Panc1 (cell line): ENCODE results near the gene MYBPH. TPM values are rescaled to one million over a fixed set of nuclear protein-coding genes. Genes with fewer than 3 reads are reported as not detected.

Experiments
- ATAC-seq: fragments of 200-7000 bp; cut with Tn5 transposase; 2 replicates; pipeline ENCODE4 v1.9.1; 2020; ENCODE audit warnings: mild to moderate bottlenecking, moderate library complexity
- BruUV-seq: library from RNA; stranded (reverse); fragments of 400-500 nt; replicated peaks from 2 replicates; lab custom pipeline; 2021; lab: Mats Ljungman, UMichigan
- CTCF ChIA-PET: fragments of 300-600 bp; sonication (Branson Sonifier 250); formaldehyde crosslinking; loops from one replicate; lab custom pipeline; 2022; ENCODE audit warnings: antibody characterized with exemption; lab: Charles Lee
- POLR2A ChIA-PET: fragments of 300-600 bp; sonication (Branson Sonifier 250); formaldehyde crosslinking; loops from one replicate; lab custom pipeline; 2022; ENCODE audit warnings: antibody characterized with exemption; lab: Charles Lee
- DNase-seq: peaks from one replicate; pipeline ENCODE4 v3.0.0-alpha.2; 2010; ENCODE audit warnings: low read depth, low spot score
- H3K27ac ChIP-seq: 2 replicates; pipeline ENCODE4 v1.5.1; 2011; ENCODE audit warnings: mild to moderate bottlenecking, low read length, inconsistent platforms
- H3K27me3 ChIP-seq: fragments of 200-500 bp; sonication (Bioruptor generic); 2 replicates; pipeline ENCODE4 v1.6.0; 2014; ENCODE audit warnings: low read length, inconsistent platforms; ENCODE audit not compliant: control insufficient read depth, insufficient read depth
- H3K36me3 ChIP-seq: fragments of 200-500 bp; sonication (Bioruptor generic); 2 replicates; pipeline ENCODE4 v1.5.1; 2014; ENCODE audit warnings: inconsistent platforms, mild to moderate bottlenecking, low read length, moderate library complexity; ENCODE audit not compliant: control insufficient read depth, insufficient read depth
- H3K4me1 ChIP-seq: 2 replicates; pipeline ENCODE4 v1.5.1; 2011; ENCODE audit warnings: inconsistent platforms, mild to moderate bottlenecking, low read length, moderate library complexity; ENCODE audit not compliant: control insufficient read depth, insufficient read depth
- H3K4me3 ChIP-seq, 2 experiments: 2 replicates each; pipeline ENCODE4 v1.5.1; 2011 to 2012; ENCODE audit warnings: low read depth in 2 of 2, low read length in 2 of 2, mild to moderate bottlenecking in 2 of 2, inconsistent platforms in 1 of 2, moderate library complexity in 1 of 2
- H3K9me3 ChIP-seq: fragments of 200-500 bp; sonication (Bioruptor generic); 2 replicates; pipeline ENCODE4 v1.5.1; 2014; ENCODE audit warnings: low read depth, mild to moderate bottlenecking, inconsistent platforms, low read length, moderate library complexity; ENCODE audit not compliant: control insufficient read depth, insufficient read depth
- CTCF ChIP-seq: fragments of 450-650 bp; IDR thresholded peaks from 2 replicates; pipeline ENCODE4 v1.5.1; 2017; ENCODE audit warnings: mild to moderate bottlenecking
- POLR2AphosphoS5 ChIP-seq: IDR thresholded peaks from 2 replicates; pipeline ENCODE4 v1.6.1; 2012; ENCODE audit warnings: mild to moderate bottlenecking, low read depth, low read length, moderate library complexity
- REST ChIP-seq, 2 experiments: IDR thresholded peaks; 2 replicates each; pipeline ENCODE4 v1.6.1; 2011 to 2012; ENCODE audit warnings: low read depth in 2 of 2, control low read depth in 1 of 2, low read length in 1 of 2, mild to moderate bottlenecking in 1 of 2, moderate library complexity in 1 of 2; ENCODE audit not compliant: insufficient read depth in 1 of 2
- SIN3A ChIP-seq: IDR thresholded peaks from 2 replicates; pipeline ENCODE4 v1.6.1; 2012; ENCODE audit warnings: low read depth, mild to moderate bottlenecking, low read length, moderate library complexity, borderline replicate concordance; ENCODE audit not compliant: insufficient read depth
- TCF7L2 ChIP-seq: IDR thresholded peaks from 2 replicates; pipeline ENCODE4 v1.6.1; 2011; ENCODE audit warnings: mild to moderate bottlenecking, low read depth, low read length, inconsistent platforms
- in situ Hi-C: cut with HindIII; loops from 2 replicates; pipeline ENCODE4 v1.10.0; 2016; ENCODE audit warnings: low sequenced_read_pairs, low pct_unique_long_range_greater_than_20kb
- intact Hi-C: fragments of 100-400 bp; cut with micrococcal nuclease; formaldehyde crosslinking; loops from one replicate; pipeline ENCODE4 v1.10.0; 2022; ENCODE audit not compliant: unreplicated experiment
- total RNA-seq: library from RNA; stranded (reverse); gene quantifications from one replicate; pipeline ENCODE4 v1.2.1, GENCODE V29; 2021; ENCODE audit not compliant: unreplicated experiment

The MYBPH gene
- total RNA-seq, 1 experiment from 2014 or later: not detected

- Histone ChIP-seq H3K4me3 (no peak overlapping the region), H3K36me3 (no peaks in the 10 kb centered on the region), H3K27me3 (no peaks in the 10 kb centered on the region), H3K9me3 (no peaks in the 10 kb centered on the region), H3K4me1 (no peaks in the 10 kb centered on the region), H3K27ac (no peak overlapping the region)
- BruUV-seq: no TSS peak
- intact Hi-C loops: no loop called here
- ChIA-PET POLR2A (interaction anchor here (0.6 kb wide), 1 partner anchor 93 kb away, joined by 4 read pairs; no protein-coding TSS in a partner anchor), CTCF (interaction anchor here (0.5 kb wide), 1 partner anchor 169 kb away, joined by 3 read pairs; no protein-coding TSS in a partner anchor)
- ATAC-seq (no peak), DNase-seq (no peak)
- TF ChIP-seq SIN3A (no peak), REST (IDR thresholded peaks at IDR 0.05; ENCODE audit: insufficient read depth in 1 of 2, low read depth in 2 of 2, low read length in 1 of 2) (no peak), CTCF (no peak), TCF7L2 (no peak), POLR2AphosphoS5 (no peak)
- in situ Hi-C loops: no loop called here
Measured at GRCh38 chr1:203161703-203162102, 13.9 kb downstream of the MYBPH start.

- no peaks in the 10 kb centered on the region for H3K36me3 ChIP-seq
- H3K4me1 ChIP-seq: no peaks in the 10 kb centered on the region
- no peak overlapping the region for H3K4me3 ChIP-seq
- H3K27ac ChIP-seq: no peak overlapping the region
- DNase-seq (no peak), ATAC-seq (no peak)
- no TSS peak for BruUV-seq
- TF ChIP-seq SIN3A (no peak), POLR2AphosphoS5 (no peak), TCF7L2 (no peak), REST (IDR thresholded peaks at IDR 0.05; ENCODE audit: insufficient read depth in 1 of 2, low read depth in 2 of 2, low read length in 1 of 2) (no peak), CTCF (no peak)
- ChIA-PET CTCF (no interaction called here), POLR2A (no interaction called here)
- no peaks in the 10 kb centered on the region for H3K27me3 ChIP-seq
- in situ Hi-C loops (no loop called here), intact Hi-C loops (no loop called here)
- no peaks in the 10 kb centered on the region for H3K9me3 ChIP-seq
Measured at GRCh38 chr1:203161175-203161574, 14.5 kb downstream of the MYBPH start.
